Measurements from ENCODE around the gene STRN4.

DNA sequence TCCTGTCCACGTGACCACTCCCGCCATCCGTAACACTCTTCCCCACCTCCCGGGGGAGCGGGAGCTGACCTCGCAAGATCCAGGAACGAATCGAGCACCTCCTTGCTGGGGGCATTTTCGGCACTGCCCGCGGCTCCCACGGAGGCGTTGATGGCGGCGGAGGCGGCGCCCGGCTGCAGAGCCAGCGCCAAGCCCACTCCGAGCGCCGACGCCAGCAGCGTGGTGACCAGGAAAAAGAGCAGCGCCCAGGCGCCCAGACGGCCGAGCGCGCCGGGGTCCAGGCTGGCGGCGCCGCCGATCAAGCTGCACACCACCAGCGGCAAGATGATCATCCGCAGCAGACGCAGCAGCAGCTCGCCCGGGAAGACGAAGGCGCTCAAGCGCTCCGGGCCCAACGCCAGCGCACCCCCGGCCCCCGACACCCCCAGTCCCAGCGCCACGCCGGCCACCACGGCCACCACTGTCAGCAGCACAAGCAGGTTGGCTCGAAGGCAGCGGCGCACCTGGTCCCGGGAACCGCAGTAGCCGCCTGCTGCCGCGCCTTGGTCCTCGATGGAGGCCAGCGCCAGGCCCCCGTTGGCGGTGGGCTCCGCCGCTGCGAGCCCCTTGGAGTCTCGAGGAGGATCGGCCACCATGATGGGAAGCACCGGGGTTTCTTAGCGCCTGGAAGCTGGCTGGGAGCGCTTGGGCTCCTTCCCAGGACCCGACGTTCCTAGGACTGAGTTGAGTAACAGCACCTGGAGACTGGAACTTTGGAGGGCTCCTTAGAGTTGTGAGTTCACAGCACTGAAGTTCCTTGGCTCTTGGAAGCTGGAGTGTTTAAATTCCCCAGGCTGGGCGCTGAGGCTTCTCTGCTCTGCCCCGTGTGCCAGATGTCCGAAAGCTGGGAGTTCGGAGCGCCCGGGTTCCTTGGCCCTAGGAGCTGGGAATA, 41.3 kb upstream of the STRN4 start:
- TF ChIP-seq, protein P1, sequence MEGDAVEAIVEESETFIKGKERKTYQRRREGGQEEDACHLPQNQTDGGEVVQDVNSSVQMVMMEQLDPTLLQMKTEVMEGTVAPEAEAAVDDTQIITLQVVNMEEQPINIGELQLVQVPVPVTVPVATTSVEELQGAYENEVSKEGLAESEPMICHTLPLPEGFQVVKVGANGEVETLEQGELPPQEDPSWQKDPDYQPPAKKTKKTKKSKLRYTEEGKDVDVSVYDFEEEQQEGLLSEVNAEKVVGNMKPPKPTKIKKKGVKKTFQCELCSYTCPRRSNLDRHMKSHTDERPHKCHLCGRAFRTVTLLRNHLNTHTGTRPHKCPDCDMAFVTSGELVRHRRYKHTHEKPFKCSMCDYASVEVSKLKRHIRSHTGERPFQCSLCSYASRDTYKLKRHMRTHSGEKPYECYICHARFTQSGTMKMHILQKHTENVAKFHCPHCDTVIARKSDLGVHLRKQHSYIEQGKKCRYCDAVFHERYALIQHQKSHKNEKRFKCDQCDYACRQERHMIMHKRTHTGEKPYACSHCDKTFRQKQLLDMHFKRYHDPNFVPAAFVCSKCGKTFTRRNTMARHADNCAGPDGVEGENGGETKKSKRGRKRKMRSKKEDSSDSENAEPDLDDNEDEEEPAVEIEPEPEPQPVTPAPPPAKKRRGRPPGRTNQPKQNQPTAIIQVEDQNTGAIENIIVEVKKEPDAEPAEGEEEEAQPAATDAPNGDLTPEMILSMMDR (IDR thresholded peaks at IDR 0.05): no peak
- no peak for TF ChIP-seq POLR2AphosphoS5 (IDR thresholded peaks at IDR 0.05; ENCODE audit: low read depth, low read length)
- TF ChIP-seq, protein P2, sequence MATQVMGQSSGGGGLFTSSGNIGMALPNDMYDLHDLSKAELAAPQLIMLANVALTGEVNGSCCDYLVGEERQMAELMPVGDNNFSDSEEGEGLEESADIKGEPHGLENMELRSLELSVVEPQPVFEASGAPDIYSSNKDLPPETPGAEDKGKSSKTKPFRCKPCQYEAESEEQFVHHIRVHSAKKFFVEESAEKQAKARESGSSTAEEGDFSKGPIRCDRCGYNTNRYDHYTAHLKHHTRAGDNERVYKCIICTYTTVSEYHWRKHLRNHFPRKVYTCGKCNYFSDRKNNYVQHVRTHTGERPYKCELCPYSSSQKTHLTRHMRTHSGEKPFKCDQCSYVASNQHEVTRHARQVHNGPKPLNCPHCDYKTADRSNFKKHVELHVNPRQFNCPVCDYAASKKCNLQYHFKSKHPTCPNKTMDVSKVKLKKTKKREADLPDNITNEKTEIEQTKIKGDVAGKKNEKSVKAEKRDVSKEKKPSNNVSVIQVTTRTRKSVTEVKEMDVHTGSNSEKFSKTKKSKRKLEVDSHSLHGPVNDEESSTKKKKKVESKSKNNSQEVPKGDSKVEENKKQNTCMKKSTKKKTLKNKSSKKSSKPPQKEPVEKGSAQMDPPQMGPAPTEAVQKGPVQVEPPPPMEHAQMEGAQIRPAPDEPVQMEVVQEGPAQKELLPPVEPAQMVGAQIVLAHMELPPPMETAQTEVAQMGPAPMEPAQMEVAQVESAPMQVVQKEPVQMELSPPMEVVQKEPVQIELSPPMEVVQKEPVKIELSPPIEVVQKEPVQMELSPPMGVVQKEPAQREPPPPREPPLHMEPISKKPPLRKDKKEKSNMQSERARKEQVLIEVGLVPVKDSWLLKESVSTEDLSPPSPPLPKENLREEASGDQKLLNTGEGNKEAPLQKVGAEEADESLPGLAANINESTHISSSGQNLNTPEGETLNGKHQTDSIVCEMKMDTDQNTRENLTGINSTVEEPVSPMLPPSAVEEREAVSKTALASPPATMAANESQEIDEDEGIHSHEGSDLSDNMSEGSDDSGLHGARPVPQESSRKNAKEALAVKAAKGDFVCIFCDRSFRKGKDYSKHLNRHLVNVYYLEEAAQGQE (IDR thresholded peaks at IDR 0.05; ENCODE audit: insufficient read depth in 1 of 2, low read depth in 2 of 2, low read length in 1 of 2): no peak

Measured in Panc1 (cell line).